ENCODE results near the gene TMEM253. TPM values are rescaled to one million over a fixed set of nuclear protein-coding genes. Genes with fewer than 3 reads are reported as not detected.

Gene TMEM253
- total and polyA plus RNA-seq, 2 donors (not counting 1 experiment from before 2014, with no cell fraction given), result 0.11 TPM; not detected in 1

GRCh38 chr14:21066882-21067502, 33.9 kb upstream of the TMEM253 start:
- peak in 1 of 2 donors; percentile 14 for DNase-seq (ENCODE audit: low read depth in 2 of 2)
- Histone ChIP-seq H3K4me1 (ENCODE audit: control insufficient read depth, extremely low read depth, insufficient read depth, low read length) (peaks cover 5% of the 10 kb centered on the region), H3K27ac (ENCODE audit: insufficient read depth, low read length) (no peak overlapping the region), H3K9me3 (ENCODE audit: control insufficient read depth, insufficient read depth, low read depth, low read length) (no peaks in the 10 kb centered on the region), H4K20me1 (ENCODE audit: control insufficient read depth, extremely low read depth, insufficient read depth, low read length) (no peaks in the 10 kb centered on the region), H3K4me2 (ENCODE audit: extremely low read depth, insufficient read depth, low read length) (no peak overlapping the region), H2AFZ (ENCODE audit: low read length) (no peak overlapping the region), H3K36me3 (ENCODE audit: control insufficient read depth, insufficient read depth, low read length) (no peaks in the 10 kb centered on the region), H3K27me3 (ENCODE audit: control insufficient read depth, insufficient read depth, low read length) (no peaks in the 10 kb centered on the region), H3K79me2 (ENCODE audit: control insufficient read depth, insufficient read depth, low read length) (no peaks in the 10 kb centered on the region), H3K9ac (ENCODE audit: insufficient read depth, low read length) (no peak overlapping the region), H3K4me3 (replicated peaks in 1 of 4; ENCODE audit: control extremely low read depth in 1 of 4, insufficient read depth in 1 of 4, low read depth in 3 of 4, low read length in 4 of 4) (no peak overlapping the region)
- no peak for TF ChIP-seq EZH2 (IDR thresholded peaks at IDR 0.05; ENCODE audit: low read length, missing control alignments)
- peak in 1 of 2 donors; percentile 32 for TF ChIP-seq CTCF (conservative IDR thresholded peaks at IDR 0.05 in 1 of 2, IDR thresholded peaks at IDR 0.05 in 1 of 2; ENCODE audit: low read depth in 1 of 2, low read length in 2 of 2)

- Histone ChIP-seq H3K79me2 (ENCODE audit: control insufficient read depth, insufficient read depth, low read length) (no peaks in the 10 kb centered on the region), H3K27ac (ENCODE audit: insufficient read depth, low read length) (no peak overlapping the region), H3K4me1 (ENCODE audit: control insufficient read depth, extremely low read depth, insufficient read depth, low read length) (peaks cover 11% of the 10 kb centered on the region), H2AFZ (ENCODE audit: low read length) (peak overlapping the region; percentile 17), H3K36me3 (ENCODE audit: control insufficient read depth, insufficient read depth, low read length) (peaks cover 2% of the 10 kb centered on the region), H3K4me2 (ENCODE audit: extremely low read depth, insufficient read depth, low read length) (peak overlapping the region; percentile 72), H4K20me1 (ENCODE audit: control insufficient read depth, extremely low read depth, insufficient read depth, low read length) (no peaks in the 10 kb centered on the region), H3K9ac (ENCODE audit: insufficient read depth, low read length) (no peak overlapping the region), H3K4me3 (replicated peaks in 1 of 4; ENCODE audit: control extremely low read depth in 1 of 4, insufficient read depth in 1 of 4, low read depth in 3 of 4, low read length in 4 of 4) (peak overlapping the region in 2 of 4 experiments; percentile 57 to 74), H3K9me3 (ENCODE audit: control insufficient read depth, insufficient read depth, low read depth, low read length) (no peaks in the 10 kb centered on the region), H3K27me3 (ENCODE audit: control insufficient read depth, insufficient read depth, low read length) (no peaks in the 10 kb centered on the region)
- TF ChIP-seq EZH2 (IDR thresholded peaks at IDR 0.05; ENCODE audit: low read length, missing control alignments) (peak; percentile 41), CTCF (conservative IDR thresholded peaks at IDR 0.05 in 1 of 2, IDR thresholded peaks at IDR 0.05 in 1 of 2; ENCODE audit: low read depth in 1 of 2, low read length in 2 of 2) (peak; percentile 66 to 70)
- DNase-seq (ENCODE audit: low read depth in 2 of 2), result peak; percentile 50 to 61
Observed at GRCh38 chr14:21068521-21069387, 32.1 kb upstream of the TMEM253 start.

DNA sequence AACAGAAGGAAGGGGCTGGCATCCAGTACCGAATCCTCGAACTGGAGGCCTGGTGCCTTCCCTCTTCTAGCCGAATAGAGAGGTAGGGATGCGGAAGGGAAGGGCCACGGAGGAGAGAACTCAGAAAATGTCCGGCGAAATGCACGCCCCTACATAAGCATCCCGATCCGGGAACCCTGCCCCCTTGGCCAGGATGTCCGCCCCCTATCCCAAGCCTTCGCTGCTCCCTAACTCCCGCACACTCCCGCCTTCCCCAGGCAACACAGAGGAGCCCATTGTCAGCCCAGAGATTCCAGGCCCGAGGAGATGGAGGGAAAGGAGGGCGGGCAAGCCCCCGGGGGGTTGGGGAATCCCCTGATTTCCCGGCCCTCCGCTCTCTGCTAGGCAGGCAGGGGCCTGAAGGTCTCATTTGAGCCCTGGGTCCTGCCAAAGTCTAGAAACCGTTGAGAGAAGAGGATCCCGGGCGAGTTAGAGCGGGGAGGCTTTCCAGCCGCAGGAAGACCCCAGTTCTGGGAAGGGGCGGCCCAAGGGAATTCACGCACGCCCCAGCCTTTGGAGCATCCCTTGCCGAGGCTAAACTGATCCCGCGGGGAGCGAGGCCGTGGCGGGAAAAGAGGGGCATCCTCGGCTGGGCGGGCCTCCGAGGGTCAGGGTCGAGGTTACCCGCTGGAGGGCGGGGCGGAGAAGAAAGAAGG, 31.3 kb upstream of the TMEM253 start:
- Histone ChIP-seq H3K4me3 (replicated peaks in 1 of 4; ENCODE audit: control extremely low read depth in 1 of 4, insufficient read depth in 1 of 4, low read depth in 3 of 4, low read length in 4 of 4) (peak overlapping the region; percentile 38 to 74 (median 48)), H3K27me3 (ENCODE audit: control insufficient read depth, insufficient read depth, low read length) (no peaks in the 10 kb centered on the region), H3K9me3 (ENCODE audit: control insufficient read depth, insufficient read depth, low read depth, low read length) (no peaks in the 10 kb centered on the region), H3K4me1 (ENCODE audit: control insufficient read depth, extremely low read depth, insufficient read depth, low read length) (peaks cover 11% of the 10 kb centered on the region), H3K79me2 (ENCODE audit: control insufficient read depth, insufficient read depth, low read length) (peaks cover 2% of the 10 kb centered on the region), H3K9ac (ENCODE audit: insufficient read depth, low read length) (peak overlapping the region; percentile 67), H4K20me1 (ENCODE audit: control insufficient read depth, extremely low read depth, insufficient read depth, low read length) (no peaks in the 10 kb centered on the region), H3K27ac (ENCODE audit: insufficient read depth, low read length) (peak overlapping the region; percentile 59), H3K36me3 (ENCODE audit: control insufficient read depth, insufficient read depth, low read length) (peaks cover 8% of the 10 kb centered on the region), H2AFZ (ENCODE audit: low read length) (peak overlapping the region; percentile 17), H3K4me2 (ENCODE audit: extremely low read depth, insufficient read depth, low read length) (peak overlapping the region; percentile 72)
- DNase-seq (ENCODE audit: low read depth in 2 of 2), result peak; percentile 23 to 54
- no peak for TF ChIP-seq CTCF (conservative IDR thresholded peaks at IDR 0.05 in 1 of 2, IDR thresholded peaks at IDR 0.05 in 1 of 2; ENCODE audit: low read depth in 1 of 2, low read length in 2 of 2)
